HepG2 (cell line): ENCODE measurements around the gene MAP3K4. TPM values are rescaled to one million over a fixed set of nuclear protein-coding genes. Genes with fewer than 3 reads are reported as not detected.

Experiments
- ATRX ChIP-seq: sonication (generic); formaldehyde crosslinking; IDR thresholded peaks from 2 replicates; pipeline ENCODE4 v1.4.0; 2020; ENCODE audit warnings: missing genetic modification reagents, borderline replicate concordance
- FOXM1 ChIP-seq: sonication (generic); formaldehyde crosslinking; IDR thresholded peaks from 2 replicates; pipeline ENCODE4 v1.5.0; 2020; ENCODE audit warnings: missing genetic modification reagents
- HNF4G ChIP-seq, 2 experiments: sonication (generic) in 1 of 2; formaldehyde crosslinking in 1 of 2; IDR thresholded peaks; 2 replicates each; pipeline versions ENCODE4 v1.4.0 to v1.6.1; 2011 to 2020; ENCODE audit warnings: borderline replicate concordance in 2 of 2, low read depth in 2 of 2, mild to moderate bottlenecking in 2 of 2, low read length in 1 of 2, missing genetic modification reagents in 1 of 2, moderate library complexity in 1 of 2
- IRX3 ChIP-seq: sonication (generic); formaldehyde crosslinking; IDR thresholded peaks from 2 replicates; pipeline ENCODE4 v1.8.1; 2023; ENCODE audit warnings: mild to moderate bottlenecking, low read depth, missing genetic modification reagents, borderline replicate concordance
- KDM1A ChIP-seq: IDR thresholded peaks from 2 replicates; pipeline ENCODE4 v1.6.1; 2016; ENCODE audit warnings: missing compliant biosample characterization
- NPAS2 ChIP-seq: sonication (generic); formaldehyde crosslinking; IDR thresholded peaks from 2 replicates; pipeline ENCODE4 v1.8.0; 2022; ENCODE audit warnings: mild to moderate bottlenecking, missing genetic modification reagents, borderline replicate concordance
- PPARG ChIP-seq: conservative IDR thresholded peaks from 2 replicates; pipeline ENCODE4 v1.6.1; 2016; ENCODE audit warnings: missing biosample characterization, missing genetic modification reagents
- TAF15 ChIP-seq: fragments of 200-400 bp; formaldehyde crosslinking; IDR thresholded peaks from one replicate; pipeline ENCODE4 v1.6.1; 2018; ENCODE audit warnings: mild to moderate bottlenecking, low read depth, low read length; ENCODE audit not compliant: poor library complexity, severe bottlenecking
- YEATS2 ChIP-seq: sonication (generic); formaldehyde crosslinking; IDR thresholded peaks from 2 replicates; pipeline ENCODE4 v1.4.0; 2020; ENCODE audit warnings: missing genetic modification reagents, borderline replicate concordance
- ZBTB8A ChIP-seq: sonication (generic); formaldehyde crosslinking; IDR thresholded peaks from 2 replicates; pipeline ENCODE4 v1.4.0; 2020; ENCODE audit warnings: mild to moderate bottlenecking, low read depth, missing genetic modification reagents, borderline replicate concordance
- ZC3H13 ChIP-seq: sonication (generic); formaldehyde crosslinking; IDR thresholded peaks from 2 replicates; pipeline ENCODE4 v1.8.1; 2023; ENCODE audit warnings: mild to moderate bottlenecking, missing genetic modification reagents, moderate library complexity
- ZMYM3 ChIP-seq: sonication (generic); formaldehyde crosslinking; IDR thresholded peaks from 2 replicates; pipeline ENCODE4 v1.5.1; 2020; ENCODE audit warnings: mild to moderate bottlenecking, missing genetic modification reagents
- ZNF282 ChIP-seq: fragments of 450-650 bp; IDR thresholded peaks from 2 replicates; pipeline ENCODE4 v1.6.1; 2018; ENCODE audit not compliant: partially characterized antibody
- ZNF546 ChIP-seq: sonication (generic); formaldehyde crosslinking; conservative IDR thresholded peaks from 2 replicates; pipeline ENCODE4 v1.8.1; 2023; ENCODE audit warnings: mild to moderate bottlenecking, missing genetic modification reagents
- ZNF564 ChIP-seq: sonication (generic); formaldehyde crosslinking; IDR thresholded peaks from 2 replicates; pipeline ENCODE4 v1.8.1; 2023; ENCODE audit warnings: mild to moderate bottlenecking, missing genetic modification reagents
- ZNF878 ChIP-seq: sonication (generic); formaldehyde crosslinking; IDR thresholded peaks from 2 replicates; pipeline ENCODE4 v1.8.1; 2023; ENCODE audit warnings: mild to moderate bottlenecking, missing genetic modification reagents, moderate library complexity
- ZSCAN20 ChIP-seq: sonication (generic); formaldehyde crosslinking; IDR thresholded peaks from 2 replicates; pipeline ENCODE4 v1.4.0; 2020; ENCODE audit warnings: missing genetic modification reagents, mild to moderate bottlenecking, borderline replicate concordance
- polyA plus RNA-seq, 8 experiments: library from polyadenylated mRNA; depleted of rRNA in 3 of 8; stranded (reverse) in 7 of 8; unstranded in 1 of 8; fragments of >200 nt; fragmentation: Illumina TruSeq in 4 of 8; extraction: Trizol in 4 of 8; gene quantifications; 2 replicates each; pipeline versions ENCODE4 v1.2.1 to v1.2.3, GENCODE V29; 2011 to 2016; ENCODE audit warnings: low read depth in 4 of 8, missing spikeins in 1 of 8, mixed read lengths in 1 of 8; ENCODE audit not compliant: insufficient read depth in 1 of 8
- total RNA-seq, 5 experiments: library from RNA; depleted of rRNA; stranded (reverse); fragments of >200 nt; fragmentation: Illumina TruSeq; extraction: Trizol; gene quantifications; 2 replicates each; pipeline ENCODE4 v1.2.3, GENCODE V29; 2016; ENCODE audit warnings: low read depth in 1 of 5
- TF ChIP-seq, protein P1 (sequence below): sonication (generic); formaldehyde crosslinking; IDR thresholded peaks from 2 replicates; pipeline ENCODE4 v1.5.0; 2020; ENCODE audit warnings: missing genetic modification reagents
- TF ChIP-seq, protein P2 (sequence below): sonication (generic); formaldehyde crosslinking; IDR thresholded peaks from 2 replicates; pipeline ENCODE4 v1.4.0; 2020; ENCODE audit warnings: missing genetic modification reagents, borderline replicate concordance
- TF ChIP-seq, protein P3 (sequence below): sonication (generic); formaldehyde crosslinking; IDR thresholded peaks from 2 replicates; pipeline ENCODE4 v1.8.1; 2022; ENCODE audit warnings: low read depth, mild to moderate bottlenecking, missing genetic modification reagents
- TF ChIP-seq, protein P4 (sequence below): sonication (generic); formaldehyde crosslinking; IDR thresholded peaks from 2 replicates; pipeline ENCODE4 v1.8.0; 2022; ENCODE audit warnings: missing genetic modification reagents, low read depth, mild to moderate bottlenecking, borderline replicate concordance

Gene MAP3K4
- total and polyA plus RNA-seq, 2 of the 13 experiments (the other 11 are each of a cell fraction or from before 2014, with no cell fraction given), result 12.9 to 33.6 TPM

DNA sequence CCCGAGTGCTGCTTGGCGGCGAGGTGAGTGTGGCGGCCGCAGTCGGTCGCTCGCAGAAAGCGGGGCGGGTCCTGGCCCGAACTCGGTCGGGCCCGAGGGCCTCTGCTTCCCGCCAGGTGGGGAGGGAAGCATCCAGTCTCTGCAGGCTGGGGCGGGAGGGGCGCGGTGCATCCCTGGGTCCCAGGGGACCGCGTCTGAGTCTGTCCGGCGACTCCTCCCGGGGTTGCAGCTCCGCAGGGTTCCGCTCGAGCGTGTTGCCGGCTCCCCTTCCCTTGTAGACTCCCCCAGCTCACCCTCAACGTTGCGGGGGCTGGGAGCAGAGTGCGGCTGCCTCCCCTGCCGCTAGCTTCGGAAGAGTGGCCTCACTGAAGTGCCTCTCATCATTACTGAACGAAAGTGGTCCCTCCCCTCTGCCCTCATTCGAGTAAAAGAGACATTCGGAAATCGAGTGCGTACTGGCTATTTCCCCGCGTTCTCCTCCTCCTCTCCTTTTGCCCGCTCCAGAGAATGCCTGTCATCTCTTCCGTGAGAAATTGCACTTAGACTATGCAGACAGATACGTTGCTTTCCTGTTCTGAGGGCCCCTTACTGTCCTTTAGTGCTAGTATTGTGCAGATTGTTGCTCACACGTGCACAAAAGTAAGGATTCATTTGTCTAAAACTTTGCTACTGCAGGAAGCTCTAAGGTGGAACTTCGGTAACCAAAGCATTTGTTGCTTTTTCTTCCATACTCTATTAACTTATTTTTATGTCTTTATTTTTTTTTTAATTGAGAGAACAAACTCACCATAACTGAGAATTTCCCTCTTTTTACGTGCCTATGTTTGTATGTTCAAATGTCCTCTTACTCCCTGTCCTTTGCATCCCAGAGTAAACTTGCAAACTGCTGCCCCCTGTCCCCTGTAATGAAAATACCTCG is 751 bp downstream of the MAP3K4 start (continued):
- TF ChIP-seq, protein P1, sequence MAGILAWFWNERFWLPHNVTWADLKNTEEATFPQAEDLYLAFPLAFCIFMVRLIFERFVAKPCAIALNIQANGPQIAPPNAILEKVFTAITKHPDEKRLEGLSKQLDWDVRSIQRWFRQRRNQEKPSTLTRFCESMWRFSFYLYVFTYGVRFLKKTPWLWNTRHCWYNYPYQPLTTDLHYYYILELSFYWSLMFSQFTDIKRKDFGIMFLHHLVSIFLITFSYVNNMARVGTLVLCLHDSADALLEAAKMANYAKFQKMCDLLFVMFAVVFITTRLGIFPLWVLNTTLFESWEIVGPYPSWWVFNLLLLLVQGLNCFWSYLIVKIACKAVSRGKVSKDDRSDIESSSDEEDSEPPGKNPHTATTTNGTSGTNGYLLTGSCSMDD (CRISPR knock-in tag), result no peak
- TF ChIP-seq NPAS2 (CRISPR knock-in tag) (no peak), ZNF564 (CRISPR knock-in tag) (no peak), IRX3 (no peak; the same call in 1 of the 2 replicates), PPARG (CRISPR knock-in tag) (no peak), ZC3H13 (CRISPR knock-in tag) (no peak), ZNF878 (CRISPR knock-in tag) (no peak), ZMYM3 (CRISPR knock-in tag) (no peak), HNF4G (IDR thresholded peaks at IDR 0.05; ENCODE audit: borderline replicate concordance, low read depth, low read length) (no peak), HNF4G (CRISPR knock-in tag; IDR thresholded peaks at IDR 0.05; ENCODE audit: borderline replicate concordance, low read depth) (peak; percentile 6; the same call in 1 of the 2 replicates), ZNF282 (no peak), KDM1A (0 out of 2 replicates have a peak, but pooled peaks have one; percentile 5), ZBTB8A (no peak), ZNF546 (CRISPR knock-in tag) (no peak), ATRX (CRISPR knock-in tag) (no peak), FOXM1 (CRISPR knock-in tag) (peak; percentile 16; the same call in 1 of the 2 replicates), ZSCAN20 (CRISPR knock-in tag) (0 out of 2 replicates have a peak, but pooled peaks have one; percentile 61), YEATS2 (CRISPR knock-in tag) (peak; percentile 9; the same call in 1 of the 2 replicates), TAF15 (peak; percentile 0)
- TF ChIP-seq, protein P2, sequence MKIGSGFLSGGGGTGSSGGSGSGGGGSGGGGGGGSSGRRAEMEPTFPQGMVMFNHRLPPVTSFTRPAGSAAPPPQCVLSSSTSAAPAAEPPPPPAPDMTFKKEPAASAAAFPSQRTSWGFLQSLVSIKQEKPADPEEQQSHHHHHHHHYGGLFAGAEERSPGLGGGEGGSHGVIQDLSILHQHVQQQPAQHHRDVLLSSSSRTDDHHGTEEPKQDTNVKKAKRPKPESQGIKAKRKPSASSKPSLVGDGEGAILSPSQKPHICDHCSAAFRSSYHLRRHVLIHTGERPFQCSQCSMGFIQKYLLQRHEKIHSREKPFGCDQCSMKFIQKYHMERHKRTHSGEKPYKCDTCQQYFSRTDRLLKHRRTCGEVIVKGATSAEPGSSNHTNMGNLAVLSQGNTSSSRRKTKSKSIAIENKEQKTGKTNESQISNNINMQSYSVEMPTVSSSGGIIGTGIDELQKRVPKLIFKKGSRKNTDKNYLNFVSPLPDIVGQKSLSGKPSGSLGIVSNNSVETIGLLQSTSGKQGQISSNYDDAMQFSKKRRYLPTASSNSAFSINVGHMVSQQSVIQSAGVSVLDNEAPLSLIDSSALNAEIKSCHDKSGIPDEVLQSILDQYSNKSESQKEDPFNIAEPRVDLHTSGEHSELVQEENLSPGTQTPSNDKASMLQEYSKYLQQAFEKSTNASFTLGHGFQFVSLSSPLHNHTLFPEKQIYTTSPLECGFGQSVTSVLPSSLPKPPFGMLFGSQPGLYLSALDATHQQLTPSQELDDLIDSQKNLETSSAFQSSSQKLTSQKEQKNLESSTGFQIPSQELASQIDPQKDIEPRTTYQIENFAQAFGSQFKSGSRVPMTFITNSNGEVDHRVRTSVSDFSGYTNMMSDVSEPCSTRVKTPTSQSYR (CRISPR knock-in tag), result no peak
- TF ChIP-seq, protein P3, sequence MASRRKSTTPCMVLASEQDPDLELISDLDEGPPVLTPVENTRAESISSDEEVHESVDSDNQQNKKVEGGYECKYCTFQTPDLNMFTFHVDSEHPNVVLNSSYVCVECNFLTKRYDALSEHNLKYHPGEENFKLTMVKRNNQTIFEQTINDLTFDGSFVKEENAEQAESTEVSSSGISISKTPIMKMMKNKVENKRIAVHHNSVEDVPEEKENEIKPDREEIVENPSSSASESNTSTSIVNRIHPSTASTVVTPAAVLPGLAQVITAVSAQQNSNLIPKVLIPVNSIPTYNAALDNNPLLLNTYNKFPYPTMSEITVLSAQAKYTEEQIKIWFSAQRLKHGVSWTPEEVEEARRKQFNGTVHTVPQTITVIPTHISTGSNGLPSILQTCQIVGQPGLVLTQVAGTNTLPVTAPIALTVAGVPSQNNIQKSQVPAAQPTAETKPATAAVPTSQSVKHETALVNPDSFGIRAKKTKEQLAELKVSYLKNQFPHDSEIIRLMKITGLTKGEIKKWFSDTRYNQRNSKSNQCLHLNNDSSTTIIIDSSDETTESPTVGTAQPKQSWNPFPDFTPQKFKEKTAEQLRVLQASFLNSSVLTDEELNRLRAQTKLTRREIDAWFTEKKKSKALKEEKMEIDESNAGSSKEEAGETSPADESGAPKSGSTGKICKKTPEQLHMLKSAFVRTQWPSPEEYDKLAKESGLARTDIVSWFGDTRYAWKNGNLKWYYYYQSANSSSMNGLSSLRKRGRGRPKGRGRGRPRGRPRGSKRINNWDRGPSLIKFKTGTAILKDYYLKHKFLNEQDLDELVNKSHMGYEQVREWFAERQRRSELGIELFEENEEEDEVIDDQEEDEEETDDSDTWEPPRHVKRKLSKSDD (CRISPR knock-in tag), result no peak; the same call in 1 of the 2 replicates
- TF ChIP-seq, protein P4, sequence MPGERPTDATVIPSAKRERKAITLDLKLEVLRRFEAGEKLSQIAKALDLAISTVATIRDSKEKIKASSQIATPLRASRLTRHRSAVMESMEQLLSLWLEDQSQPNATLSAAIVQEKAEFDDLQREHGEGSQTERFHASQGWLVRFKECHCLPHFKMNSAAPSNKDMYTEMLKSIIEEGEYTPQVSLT (CRISPR knock-in tag), result no peak
